ELF-1 (cell line): ENCODE data around the gene SYT5.
A peak's percentile ranks its signal among the peaks of the same experiment; 100 is the strongest.
"Not testable (repeated sequence)": the region's sequence is repeated elsewhere in the genome, so short reads cannot be mapped to it uniquely, and the experiment has no call there.

Source experiments
- DNase-seq: peaks from one replicate; pipeline ENCODE4 v3.0.0-alpha.2; 2016; ENCODE audit warnings: low read depth, low spot score

The SYT5 gene

DNA sequence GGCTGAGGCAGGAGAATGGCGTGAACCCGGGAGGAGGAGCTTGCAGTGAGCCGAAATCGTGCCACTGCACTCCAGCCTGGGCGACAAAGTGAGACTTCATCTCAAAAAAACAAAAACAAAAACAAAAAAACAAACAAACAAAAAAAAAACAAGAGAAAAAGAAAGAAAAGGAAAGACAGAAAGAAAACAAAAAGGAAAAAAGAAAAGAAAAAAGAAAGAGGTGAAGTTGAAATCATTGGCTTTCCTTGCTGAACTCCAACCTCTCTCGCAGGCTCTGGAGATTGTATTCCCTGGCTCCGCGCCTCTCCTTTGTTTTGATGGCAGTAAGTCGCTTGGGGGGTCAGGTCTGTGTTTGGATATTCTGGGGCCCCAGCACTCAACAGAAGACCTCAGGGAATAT lies 7.8 kb downstream of the SYT5 start:
- not testable (repeated sequence) for DNase-seq

DNA sequence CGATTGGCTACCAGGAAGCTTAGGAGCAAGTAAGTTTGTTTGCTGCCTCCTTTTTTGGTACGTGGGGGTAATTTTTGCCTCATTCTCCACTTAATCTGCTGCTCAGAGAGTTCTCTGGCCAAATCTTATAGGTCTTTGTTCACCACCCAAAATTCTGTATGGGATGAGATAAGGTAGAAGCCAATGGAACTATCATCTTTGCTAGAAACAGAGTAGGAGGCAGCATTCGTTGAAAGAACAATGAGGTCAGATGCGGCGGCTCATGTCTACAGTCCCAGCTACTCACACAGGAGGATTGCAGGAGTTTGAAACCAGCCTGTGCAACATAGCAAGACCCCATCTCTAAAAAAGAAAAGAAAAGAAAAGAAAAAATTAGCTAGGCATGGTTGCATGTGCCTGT lies 8.6 kb downstream of the SYT5 start:
- DNase-seq: no peak

DNA sequence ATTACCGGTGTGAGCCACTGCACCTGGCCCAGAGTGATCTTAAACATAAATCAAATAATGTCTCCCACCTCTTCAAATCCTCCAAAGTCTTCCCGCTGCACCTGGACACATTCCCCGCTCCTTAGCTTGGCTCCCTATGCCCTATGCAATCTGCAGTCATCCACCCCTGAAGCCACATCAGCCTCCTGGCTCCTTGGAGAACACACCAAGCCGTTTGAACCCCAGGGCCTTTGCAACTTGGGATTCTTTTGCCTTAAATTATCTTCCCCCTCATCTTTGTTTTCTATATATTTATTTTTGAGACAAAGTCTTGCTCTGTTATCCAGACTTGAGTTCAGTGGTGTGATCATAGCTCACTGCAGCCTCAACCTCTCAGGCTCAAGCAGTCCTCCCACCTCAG lies 11.0 kb downstream of the SYT5 start:
- no peak for DNase-seq

DNA sequence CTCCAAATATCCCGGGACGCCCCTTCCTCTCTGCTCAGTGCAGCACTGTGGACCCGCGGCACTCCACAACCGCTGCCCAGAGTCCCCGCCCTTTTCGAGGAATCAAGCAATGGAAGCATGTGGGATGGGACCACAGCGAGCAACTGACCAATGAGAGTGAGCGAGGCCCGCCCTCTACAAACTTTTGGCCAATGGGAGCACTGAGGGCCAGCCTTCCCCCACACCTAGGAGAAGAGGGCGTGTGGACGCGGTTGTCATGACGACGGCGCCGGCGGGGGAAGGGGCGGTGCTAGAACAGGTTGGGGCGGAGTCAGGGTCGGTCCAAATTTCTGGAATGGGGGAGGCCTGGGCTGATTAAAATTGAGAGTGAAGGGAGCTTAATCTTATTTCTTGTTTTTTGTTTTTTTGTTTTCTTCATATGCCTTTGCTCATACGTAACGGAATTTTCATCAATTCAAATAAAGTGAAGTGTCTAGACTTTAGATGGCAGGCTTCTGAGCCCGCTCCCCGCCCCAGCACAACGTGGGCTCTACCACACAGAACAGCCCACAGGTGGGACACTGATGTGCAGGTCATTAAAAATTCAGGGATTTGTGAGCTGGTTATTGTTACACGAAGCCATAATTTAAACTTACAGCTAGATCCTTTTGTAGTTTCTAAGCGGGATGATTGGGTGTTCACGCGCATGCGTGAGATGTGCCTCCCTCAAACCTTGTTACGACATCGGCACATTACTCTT lies 13.4 kb downstream of the SYT5 start, which contains the start of gene DNAAF3:
Gene DNAAF3, minus strand, starts transcription at position 84 of the 739 bp plus-strand sequence. CDS start 200 bp downstream, outside the sequence.
- DNase-seq: peak; percentile 99

DNA sequence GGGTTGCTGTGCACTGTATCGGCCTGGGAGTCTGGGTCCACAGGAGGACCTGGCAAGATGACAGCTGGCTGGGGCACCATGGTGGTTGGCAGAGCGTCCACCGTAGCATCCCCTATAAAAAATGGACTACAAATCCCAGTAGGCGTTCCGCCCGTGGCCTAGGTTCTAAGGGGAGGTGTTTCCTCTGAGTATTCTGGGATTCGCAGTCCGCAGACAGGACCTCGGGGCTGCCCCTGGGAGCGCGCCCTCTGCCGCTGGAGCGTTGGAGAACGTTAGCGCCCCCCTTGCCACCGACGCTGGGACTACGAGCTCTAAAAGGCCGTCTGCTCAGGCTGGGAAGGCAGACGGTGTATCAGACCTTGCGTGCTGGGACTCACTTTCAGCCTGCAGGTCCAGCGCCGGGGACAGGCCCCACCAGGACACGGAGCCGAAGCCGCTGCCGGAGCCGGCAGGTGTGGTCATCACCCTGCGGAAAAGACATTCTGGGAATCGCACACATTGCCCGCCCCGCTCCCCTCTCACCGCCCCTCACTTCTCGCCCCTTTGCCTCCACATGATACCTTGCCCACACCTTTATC lies 14.0 kb downstream of the SYT5 start:
- peak; percentile 93 for DNase-seq

DNA sequence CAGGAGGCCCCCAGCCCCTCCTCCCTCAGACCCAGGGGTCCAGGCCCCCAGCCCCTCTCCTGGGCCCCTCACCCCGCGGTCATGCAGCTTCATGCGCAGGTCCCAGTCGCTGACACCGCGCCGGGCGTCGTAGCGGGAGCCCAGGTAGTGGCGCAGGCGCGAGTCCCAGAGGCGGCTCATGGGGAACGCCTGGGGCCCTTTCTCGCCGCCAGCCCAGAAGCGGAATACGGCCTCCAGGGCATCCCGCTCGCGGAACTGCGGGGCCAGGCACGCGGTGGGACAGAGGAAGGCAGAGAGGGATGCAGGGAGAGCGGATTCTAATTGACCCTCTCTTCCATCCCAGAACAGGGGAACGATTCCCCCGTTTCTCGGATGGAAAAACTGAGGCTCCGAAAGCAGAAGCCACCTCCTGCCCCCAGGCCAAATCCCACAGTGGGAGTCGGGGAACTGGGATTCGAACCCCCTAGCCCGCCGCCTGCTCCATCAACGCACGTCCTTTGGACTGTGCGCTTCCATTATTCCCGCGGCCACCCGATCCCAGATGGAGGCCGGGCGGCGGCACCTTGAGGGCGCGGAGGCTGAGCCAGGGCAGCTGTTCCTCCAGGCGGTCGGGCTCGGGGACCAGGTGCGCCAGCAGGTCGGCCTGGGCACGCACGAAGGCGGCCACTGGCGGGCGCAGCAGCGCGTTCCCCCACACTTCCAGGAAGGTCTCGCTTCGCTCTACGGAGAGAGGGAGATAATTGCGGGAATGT lies 18.3 kb downstream of the SYT5 start:
- peak; percentile 12 for DNase-seq

DNA sequence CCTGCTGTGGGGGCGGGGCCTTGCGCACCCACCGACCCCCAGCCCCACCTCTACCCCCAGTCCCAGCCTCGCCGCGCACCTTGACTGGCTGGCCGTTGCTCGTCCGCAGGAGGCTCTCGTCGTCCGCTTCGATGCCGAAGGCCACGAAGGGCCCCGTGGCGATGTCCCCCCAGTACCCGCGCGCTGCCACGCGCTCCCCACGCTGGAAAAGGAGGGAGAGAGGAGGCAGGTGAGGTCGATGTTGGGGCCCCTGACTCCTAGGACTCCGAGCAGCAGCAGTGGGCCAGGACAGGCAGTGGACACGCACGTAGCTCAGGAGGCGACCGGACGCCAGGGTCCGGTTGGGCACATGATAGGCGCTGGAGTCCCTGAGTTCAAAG lies 19.1 kb downstream of the SYT5 start:
- DNase-seq: peak; percentile 25

DNA sequence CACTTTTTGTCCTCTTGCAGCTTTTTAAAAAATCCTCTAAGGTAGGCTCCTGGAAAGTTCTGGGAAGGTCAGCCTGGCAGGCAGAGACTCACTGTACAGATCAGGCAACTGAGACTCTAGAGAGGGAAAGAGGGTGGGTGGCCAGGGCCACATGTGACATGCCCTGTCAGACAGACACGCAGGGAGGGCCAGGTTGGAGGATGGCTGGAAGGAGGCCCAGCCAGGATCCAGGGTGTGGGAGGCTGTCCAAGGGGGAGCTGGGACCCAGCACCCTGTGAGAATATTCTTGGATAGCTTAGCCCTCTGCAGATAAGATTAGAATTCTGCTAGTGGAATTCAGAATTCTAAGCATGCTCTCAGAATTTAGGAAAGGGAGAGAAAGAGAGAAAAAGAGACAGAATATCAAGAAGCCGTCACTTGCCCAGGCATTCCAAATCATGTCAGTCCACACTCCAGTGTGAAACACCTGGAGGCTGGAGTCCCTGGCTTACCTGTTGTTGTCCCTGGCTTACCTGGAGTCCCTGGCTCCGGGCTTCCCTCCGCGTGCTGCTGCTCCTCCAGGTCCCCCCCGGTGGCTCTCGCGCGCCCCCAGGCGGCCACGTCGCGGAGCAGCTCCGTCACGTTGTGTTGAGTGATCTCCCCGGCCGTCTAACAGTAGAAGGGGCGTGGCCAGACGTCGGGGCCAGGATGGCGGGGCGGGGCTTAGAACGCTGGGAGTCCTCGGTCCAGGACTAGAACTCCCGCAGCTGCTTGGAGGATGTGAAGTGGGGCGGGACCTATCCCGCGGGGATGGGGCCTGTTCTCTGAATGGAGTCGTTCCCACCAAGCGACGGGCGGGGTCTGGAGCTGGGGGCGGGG lies 19.7 kb downstream of the SYT5 start:
- peak; percentile 99 for DNase-seq

DNA sequence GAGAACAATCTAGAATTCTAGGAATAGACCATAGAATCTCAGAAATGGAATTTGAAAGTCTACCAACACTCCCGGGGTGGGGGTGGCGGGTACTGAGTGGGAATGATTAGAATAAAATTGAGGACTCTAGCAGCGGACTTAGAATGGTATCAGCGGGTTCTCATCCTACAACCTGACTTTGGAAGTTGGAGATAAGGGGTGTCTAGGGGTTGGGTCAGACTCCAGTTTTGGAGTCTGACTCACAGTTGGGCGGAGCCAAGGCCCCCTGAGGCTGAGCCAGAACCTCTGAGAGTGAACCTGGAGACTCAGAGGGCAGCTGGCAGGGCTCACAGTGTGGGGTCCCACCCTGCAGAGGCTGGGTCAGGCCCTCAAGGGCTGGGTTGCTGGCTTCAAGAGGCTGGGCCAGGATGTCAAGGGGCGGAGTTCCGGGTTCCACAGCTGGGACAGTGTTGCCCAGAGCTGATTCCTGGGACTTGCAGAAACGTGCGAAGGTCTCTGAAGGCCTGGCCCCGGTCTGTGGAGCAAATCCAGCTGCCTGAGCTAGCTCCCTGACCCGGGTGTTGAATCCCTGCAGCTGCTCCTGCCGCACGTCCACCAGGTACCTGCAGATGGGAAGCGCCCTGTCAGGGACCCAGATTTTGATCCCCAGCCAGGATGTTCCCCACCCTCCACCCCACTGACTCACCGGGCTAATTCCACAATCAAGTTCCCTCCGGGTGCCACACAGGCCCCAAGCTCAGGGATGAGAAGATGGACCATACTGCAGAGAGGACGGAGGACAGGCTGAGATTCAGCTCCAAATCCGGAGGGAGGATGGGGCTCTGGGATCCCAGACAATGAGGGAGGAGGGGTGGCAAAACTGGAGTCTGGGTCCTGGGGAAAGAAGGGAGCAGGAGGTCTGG lies 21.0 kb downstream of the SYT5 start:
- peak; percentile 79 for DNase-seq

DNA sequence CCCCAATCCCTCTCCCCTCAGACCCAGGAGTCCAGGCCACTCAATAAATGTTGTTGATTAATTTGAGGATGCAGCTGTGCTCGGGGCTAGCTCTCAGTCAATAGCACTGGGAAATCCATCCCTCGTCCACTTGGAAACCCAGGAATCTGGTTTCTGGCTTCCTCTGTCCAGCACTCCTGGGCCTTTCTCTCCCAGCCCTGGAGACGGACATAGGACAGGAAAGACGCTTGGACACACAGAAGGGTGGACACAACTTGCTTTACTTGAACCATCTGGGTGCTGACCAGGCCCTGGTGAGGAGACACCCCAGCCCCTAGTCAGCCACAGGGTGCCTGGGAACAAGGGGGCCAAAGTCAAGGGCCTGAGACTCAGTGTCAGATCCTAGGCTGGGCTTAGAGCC lies 21.7 kb downstream of the SYT5 start:
- DNase-seq: no peak

DNA sequence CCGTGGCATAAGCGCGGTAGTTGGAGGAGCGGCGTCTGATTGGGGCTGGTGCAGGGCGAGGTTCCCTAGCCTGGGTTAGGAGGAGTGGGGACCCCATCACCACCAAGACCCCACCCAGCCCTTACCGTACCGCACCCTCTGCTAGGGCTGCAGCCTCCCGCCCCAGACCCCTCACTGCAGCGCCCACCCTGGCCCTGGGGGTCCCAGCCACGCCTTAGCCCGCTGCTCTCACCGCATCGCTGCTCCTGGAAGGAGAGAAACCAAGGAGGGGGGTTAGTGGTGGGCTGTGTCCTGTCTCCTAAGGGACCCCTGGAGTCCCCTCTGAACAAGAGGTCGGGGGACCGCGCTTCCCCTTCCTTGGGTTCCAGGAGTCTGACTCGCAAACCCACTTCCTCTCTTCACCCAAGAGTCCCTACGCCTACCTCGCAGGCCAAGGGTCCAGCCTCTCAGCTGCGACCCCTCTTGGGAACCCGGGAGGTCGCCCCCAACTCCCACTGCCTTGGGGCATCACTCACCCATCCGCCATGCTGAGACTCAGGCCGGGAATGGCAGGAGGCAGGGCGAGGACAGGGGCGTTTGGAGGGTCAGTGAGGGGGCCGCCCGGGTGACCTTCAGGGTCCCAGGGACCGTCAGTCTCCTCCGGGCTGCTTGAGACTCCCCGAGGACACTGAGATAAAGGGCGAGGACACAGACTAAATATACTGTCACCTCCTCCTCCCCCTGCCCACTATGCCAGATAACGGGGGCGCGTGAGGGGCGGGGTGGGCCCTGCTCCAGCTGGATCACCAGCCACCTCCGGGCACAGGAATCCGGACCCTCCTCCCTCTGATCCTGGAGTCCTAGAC lies 22.8 kb downstream of the SYT5 start, which contains the start of gene TNNI3:
Gene TNNI3, minus strand, starts transcription at position 669 of the 845 bp plus-strand sequence. Its CDS starts 143 bp downstream, at position 526.
- no peak for DNase-seq

DNA sequence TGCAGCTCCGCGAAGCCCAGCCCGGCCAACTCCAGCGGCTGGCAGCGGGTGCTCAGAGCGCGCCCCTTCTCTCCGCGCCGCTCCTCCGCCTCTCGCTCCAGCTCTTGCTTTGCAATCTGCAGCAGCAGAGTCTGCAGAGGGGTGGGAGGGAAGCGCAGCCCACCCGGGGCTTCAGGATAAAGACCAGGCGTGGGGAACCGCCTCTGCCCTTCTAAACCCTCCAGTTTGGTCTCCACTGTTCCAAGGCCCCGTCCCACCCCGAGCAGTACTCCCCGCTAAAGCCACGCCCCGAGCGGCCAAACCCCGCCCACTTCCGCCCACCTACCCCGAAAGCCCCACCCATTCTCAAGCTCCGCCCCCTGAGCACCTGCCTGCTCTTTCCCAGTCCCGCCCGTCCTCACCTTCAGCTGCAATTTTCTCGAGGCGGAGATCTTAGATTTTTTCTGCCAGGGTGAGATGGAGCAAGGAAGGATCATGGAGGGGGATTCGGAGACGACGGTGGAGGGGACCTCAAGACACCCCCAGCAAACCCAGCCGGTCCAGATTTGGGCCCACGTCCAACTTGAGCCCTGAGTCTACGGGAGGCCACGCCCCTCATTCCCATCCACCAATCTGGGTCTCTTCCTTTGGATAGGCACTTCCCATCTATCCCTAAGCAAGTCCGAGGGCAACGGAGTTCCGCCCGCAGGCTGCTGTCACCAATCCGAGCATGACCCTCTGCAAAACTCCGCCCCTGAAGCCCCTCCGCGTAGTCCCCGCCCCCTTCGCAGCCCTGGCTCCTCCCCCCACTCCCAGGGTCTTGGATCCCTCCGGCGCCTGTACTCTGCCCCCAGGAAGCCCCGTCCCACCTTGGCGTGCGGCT lies 23.7 kb downstream of the SYT5 start:
- DNase-seq: peak; percentile 97

DNA sequence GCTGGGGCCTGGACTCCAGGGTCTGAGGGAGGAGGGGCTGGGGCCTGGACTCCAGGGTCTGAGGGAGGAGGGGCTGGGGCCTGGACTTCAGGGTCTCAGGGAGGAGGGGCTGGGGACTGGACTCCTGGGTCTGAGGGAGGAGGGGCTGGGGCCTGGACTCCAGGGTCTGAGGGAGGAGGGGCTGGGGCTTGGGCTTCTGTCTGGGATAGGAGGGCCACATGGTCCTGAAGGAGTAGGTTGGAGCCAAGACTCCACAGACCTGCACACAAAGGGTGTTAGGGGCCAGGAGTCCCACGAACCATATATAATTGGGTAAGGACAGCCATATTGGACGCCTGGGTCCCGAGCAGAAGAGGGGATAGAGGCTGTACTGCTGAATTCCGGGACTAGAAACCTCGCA lies 24.3 kb downstream of the SYT5 start:
- DNase-seq: not testable (repeated sequence)

DNA sequence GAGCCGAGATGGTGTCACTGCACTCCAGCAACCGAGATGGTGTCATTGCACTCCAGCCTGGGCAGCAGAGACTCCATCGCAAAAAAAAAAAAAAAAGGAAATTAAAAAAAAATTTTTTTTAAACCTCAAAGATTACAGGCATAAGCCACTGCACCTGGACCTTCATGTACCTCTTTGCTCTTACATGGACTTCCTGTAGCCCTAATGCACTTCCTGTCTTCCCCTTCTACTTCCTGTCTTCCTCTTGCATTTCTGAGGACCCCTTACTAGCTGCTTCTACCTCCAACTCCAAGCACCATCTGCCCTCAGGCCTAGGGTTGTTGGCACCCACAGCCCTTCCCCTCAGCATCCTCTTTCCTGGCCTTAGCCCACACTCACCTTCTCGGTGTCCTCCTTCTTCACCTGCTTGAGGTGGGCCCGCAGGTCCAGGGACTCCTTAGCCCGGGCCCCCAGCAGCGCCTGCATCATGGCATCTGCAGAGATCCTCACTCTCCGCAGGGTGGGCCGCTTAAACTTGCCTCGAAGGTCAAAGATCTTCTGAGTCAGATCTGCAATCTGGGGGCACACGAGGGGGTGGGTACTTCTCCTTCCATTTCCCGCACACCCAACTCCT lies 26.3 kb downstream of the SYT5 start:
- DNase-seq: no peak

DNA sequence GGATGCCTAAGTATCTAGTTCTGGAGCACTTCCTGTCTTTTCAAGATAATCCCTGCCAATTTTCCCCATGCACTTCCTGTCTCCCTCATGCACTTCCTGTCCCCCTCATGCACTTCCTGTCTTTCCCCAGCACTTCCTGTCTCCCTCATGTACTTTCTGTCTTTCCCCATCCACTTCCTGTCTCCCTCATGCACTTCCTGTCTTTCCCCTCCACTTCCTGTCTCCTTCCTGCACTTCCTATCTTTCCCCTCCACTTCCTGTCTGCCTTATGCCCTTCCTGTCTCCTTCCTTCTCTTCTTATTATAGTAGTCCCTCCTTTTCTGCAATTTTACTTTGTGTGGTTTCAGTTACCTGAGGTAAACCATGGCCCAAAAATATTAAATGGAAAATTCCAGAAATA lies 28.1 kb downstream of the SYT5 start:
- DNase-seq: no peak

DNA sequence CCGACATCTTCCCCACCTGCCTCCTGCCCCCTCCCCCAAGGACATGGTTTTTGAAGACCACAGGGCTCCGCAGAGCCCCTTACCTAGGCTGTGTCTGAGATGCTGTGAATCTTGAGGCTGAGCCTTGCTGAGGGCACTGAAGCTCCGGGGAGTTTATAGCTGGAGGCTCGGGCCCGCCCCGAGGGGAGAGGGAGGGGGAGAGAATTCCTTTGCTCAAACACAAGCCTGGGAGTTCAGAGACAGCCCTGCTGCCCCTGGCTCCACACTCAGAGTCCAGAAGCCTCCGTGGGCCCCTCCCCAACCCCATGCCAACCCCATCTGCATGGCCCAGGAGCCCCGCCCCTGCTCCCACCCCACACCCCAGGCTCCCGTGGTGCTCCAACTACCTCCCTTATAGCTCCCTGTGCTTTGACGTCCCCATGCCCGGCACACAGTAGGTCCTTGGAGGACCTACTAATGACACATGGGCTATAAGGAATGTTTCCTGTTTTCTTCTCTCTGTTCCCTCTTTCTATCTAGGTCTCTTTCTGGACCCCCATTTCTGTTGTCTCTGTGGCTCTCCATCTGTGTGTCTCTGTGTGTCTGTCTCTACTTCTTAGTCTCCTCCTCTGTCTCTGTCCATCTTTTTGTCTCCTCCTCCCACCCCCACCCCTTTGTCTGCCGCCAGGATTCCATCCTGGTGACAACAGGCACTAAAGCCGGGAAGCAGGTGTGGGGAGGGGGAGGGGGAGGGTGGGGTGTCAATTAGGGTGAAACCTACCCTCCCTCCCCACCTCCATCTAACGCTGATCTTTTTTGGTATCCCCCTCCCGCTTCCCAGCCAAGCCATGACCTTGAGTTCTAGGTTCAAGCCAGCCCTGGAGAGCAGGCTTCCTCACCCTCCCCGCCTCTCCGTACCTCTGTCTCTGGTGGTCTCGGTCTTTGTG lies 30.7 kb downstream of the SYT5 start, which contains the start of gene TNNT1:
Gene TNNT1, minus strand, starts transcription at position 129 of the 926 bp plus-strand sequence. CDS start 2,049 bp downstream, outside the sequence.
- peak; percentile 86 for DNase-seq
